Measurements from ENCODE around the gene ZNF263. TPM values are rescaled to one million over a fixed set of nuclear protein-coding genes. Genes with fewer than 3 reads are reported as not detected.

ZNF263 gene
- polyA plus RNA-seq, 4 donors: 11.0 to 45.3 (median 14.2) TPM

DNA sequence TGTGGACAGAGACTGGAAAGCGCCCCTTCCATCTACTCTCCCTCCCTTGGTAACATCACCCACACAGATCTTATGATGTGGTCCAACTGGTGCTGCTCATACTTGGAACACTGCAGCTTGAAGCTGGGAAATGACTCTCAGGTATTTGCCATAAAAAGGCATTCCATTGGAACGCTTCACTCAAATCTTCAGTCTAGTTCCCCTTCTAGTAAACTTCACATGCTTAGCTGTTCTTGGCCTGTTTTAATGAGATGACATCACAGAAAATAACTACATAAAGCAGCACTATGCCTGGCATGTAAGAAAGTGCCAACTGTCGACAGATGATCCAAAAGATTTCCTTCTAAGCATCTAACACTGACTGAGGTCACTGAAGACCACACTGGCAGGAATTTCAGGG, 9.3 kb downstream of the ZNF263 start:
- no peak for FAIRE-seq
- Histone ChIP-seq H3K9me3 (ENCODE audit: control insufficient read depth in 2 of 2, insufficient read depth in 1 of 2, low read depth in 1 of 2, low read length in 1 of 2) (peaks cover 8 to 90% of the 10 kb centered on the region in 2 donors), H3K27me3 (ENCODE audit: control insufficient read depth in 3 of 3, insufficient read depth in 3 of 3, low read length in 3 of 3) (no peaks in the 10 kb centered on the region)

DNA sequence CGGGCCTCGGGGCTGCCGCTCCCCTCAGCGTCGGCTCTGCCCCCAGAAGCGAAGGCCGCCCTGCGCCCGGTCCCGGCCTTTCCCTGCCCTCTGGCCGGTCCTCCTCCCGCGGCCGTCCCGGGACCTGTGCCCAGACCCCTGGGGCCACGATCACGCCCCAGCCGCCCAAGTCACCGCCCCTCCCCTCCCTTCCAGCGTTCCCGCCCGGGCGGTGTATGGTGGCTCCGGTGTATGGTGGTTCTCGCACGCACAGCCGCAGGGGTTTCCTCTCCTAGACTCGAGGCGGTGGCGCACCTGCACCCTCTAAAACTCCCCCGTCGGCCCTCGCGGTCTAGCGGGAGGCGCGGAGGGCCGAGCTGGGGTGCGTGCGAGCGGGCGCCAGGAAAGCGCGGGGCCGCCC, 11.9 kb downstream of the ZNF263 start:
- no peak for FAIRE-seq
- Histone ChIP-seq H3K4me1 (ENCODE audit: control insufficient read depth in 3 of 3, insufficient read depth in 2 of 3, low read depth in 1 of 3, low read length in 2 of 3) (no peaks in the 10 kb centered on the region), H3K36me3 (ENCODE audit: control insufficient read depth in 3 of 3, insufficient read depth in 2 of 3, low read depth in 1 of 3, low read length in 3 of 3) (peaks cover 20 to 34% (median 20%) of the 10 kb centered on the region in 3 donors), H3K27ac (ENCODE audit: low read depth in 1 of 3, low read length in 2 of 3) (no peak overlapping the region), H3K27me3 (ENCODE audit: control insufficient read depth in 3 of 3, insufficient read depth in 3 of 3, low read length in 3 of 3) (no peaks in the 10 kb centered on the region), H3K9me3 (ENCODE audit: control insufficient read depth in 2 of 2, insufficient read depth in 1 of 2, low read depth in 1 of 2, low read length in 1 of 2) (peaks cover 4 to 77% of the 10 kb centered on the region in 2 donors), H3K4me3 (ENCODE audit: low read depth in 1 of 3, low read length in 3 of 3) (no peak overlapping the region)
- no peak for DNase-seq
- 43 to 71% (median 64%) methylated on average over 36 to 45 of the region's 45 CpGs for WGBS, 3 donors

More for the DNA sequence above, 9.3 kb downstream of the ZNF263 start:
- H3K4me3 ChIP-seq (ENCODE audit: low read depth in 1 of 3, low read length in 3 of 3): no peak overlapping the region
- H3K27ac ChIP-seq (ENCODE audit: low read depth in 1 of 3, low read length in 2 of 3): no peak overlapping the region
- H3K36me3 ChIP-seq (ENCODE audit: control insufficient read depth in 3 of 3, insufficient read depth in 2 of 3, low read depth in 1 of 3, low read length in 3 of 3): peaks cover 32 to 54% (median 39%) of the 10 kb centered on the region in 3 donors
- WGBS, 3 donors: 95 to 99% (median 98%) methylated on average over 3 of the region's 3 CpGs
- no peak for DNase-seq
- H3K4me1 ChIP-seq (ENCODE audit: control insufficient read depth in 3 of 3, insufficient read depth in 2 of 3, low read depth in 1 of 3, low read length in 2 of 3): no peaks in the 10 kb centered on the region

DNA sequence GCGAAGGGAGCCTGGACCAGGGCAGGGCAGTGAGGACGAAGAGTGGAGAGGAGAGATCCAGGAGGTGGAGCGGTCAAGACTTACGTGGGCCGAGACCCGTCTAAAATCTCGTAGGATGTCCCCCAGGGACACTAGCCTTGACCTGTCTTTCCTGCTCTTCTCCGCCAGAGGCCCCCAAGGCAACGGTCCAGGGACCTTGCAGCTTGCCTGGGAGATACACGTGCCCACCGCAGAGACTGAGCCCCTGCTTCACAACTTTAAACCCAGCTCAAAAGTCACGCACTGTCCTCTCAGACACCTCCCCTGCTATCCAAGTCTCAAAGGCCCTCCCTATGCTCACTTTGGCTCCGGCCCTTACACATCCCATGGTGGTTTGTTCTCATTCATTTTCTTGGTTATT, 12.5 kb downstream of the ZNF263 start:
- H3K4me3 ChIP-seq (ENCODE audit: low read depth in 1 of 3, low read length in 3 of 3): no peak overlapping the region
- WGBS, 3 donors: 74 to 89% (median 81%) methylated on average over 13 of the region's 13 CpGs
- FAIRE-seq: no peak

DNA sequence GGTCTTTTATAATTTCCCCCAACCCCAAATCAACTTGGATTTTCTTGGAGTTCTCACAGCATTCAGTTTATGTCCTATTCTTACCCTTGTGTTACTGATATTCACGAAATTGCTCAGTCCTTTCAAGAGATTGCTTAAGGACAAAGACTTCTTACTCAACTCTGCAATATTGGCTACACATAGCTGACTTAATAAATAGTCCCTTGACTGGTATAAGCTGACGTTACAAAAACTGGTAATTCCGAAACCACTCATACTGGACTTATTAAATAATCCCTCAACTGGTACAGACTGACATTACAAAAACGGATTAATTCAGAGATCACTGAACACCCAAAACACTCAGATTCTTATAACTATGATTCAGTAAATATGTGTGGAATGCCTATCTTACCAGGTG, 21.1 kb downstream of the ZNF263 start:
- H3K36me3 ChIP-seq (ENCODE audit: control insufficient read depth in 3 of 3, insufficient read depth in 2 of 3, low read depth in 1 of 3, low read length in 3 of 3): peaks cover 0 to 23% (median 13%) of the 10 kb centered on the region in 3 donors
- no peak for DNase-seq
- H3K4me1 ChIP-seq (ENCODE audit: control insufficient read depth in 3 of 3, insufficient read depth in 2 of 3, low read depth in 1 of 3, low read length in 2 of 3): peaks cover 0 to 5% (median 0%) of the 10 kb centered on the region in 3 donors
- 75 to 83% (median 80%) methylated on average over 4 of the region's 4 CpGs for WGBS, 3 donors
- no peak overlapping the region for H3K27ac ChIP-seq (ENCODE audit: low read depth in 1 of 3, low read length in 2 of 3)
- H3K9me3 ChIP-seq (ENCODE audit: control insufficient read depth in 2 of 2, insufficient read depth in 1 of 2, low read depth in 1 of 2, low read length in 1 of 2): peaks cover 3 to 71% of the 10 kb centered on the region in 2 donors
- H3K27me3 ChIP-seq (ENCODE audit: control insufficient read depth in 3 of 3, insufficient read depth in 3 of 3, low read length in 3 of 3): no peaks in the 10 kb centered on the region
- peak overlapping the region in 2 of 3 donors; percentile 62 to 89 for H3K4me3 ChIP-seq (ENCODE audit: low read depth in 1 of 3, low read length in 3 of 3)
- FAIRE-seq: no peak

More for the DNA sequence above, 12.5 kb downstream of the ZNF263 start:
- Histone ChIP-seq H3K27me3 (ENCODE audit: control insufficient read depth in 3 of 3, insufficient read depth in 3 of 3, low read length in 3 of 3) (no peaks in the 10 kb centered on the region), H3K36me3 (ENCODE audit: control insufficient read depth in 3 of 3, insufficient read depth in 2 of 3, low read depth in 1 of 3, low read length in 3 of 3) (peaks cover 14 to 29% (median 14%) of the 10 kb centered on the region in 3 donors), H3K9me3 (ENCODE audit: control insufficient read depth in 2 of 2, insufficient read depth in 1 of 2, low read depth in 1 of 2, low read length in 1 of 2) (peaks cover 3 to 75% of the 10 kb centered on the region in 2 donors), H3K4me1 (ENCODE audit: control insufficient read depth in 3 of 3, insufficient read depth in 2 of 3, low read depth in 1 of 3, low read length in 2 of 3) (no peaks in the 10 kb centered on the region), H3K27ac (ENCODE audit: low read depth in 1 of 3, low read length in 2 of 3) (no peak overlapping the region)
- no peak for DNase-seq

DNA sequence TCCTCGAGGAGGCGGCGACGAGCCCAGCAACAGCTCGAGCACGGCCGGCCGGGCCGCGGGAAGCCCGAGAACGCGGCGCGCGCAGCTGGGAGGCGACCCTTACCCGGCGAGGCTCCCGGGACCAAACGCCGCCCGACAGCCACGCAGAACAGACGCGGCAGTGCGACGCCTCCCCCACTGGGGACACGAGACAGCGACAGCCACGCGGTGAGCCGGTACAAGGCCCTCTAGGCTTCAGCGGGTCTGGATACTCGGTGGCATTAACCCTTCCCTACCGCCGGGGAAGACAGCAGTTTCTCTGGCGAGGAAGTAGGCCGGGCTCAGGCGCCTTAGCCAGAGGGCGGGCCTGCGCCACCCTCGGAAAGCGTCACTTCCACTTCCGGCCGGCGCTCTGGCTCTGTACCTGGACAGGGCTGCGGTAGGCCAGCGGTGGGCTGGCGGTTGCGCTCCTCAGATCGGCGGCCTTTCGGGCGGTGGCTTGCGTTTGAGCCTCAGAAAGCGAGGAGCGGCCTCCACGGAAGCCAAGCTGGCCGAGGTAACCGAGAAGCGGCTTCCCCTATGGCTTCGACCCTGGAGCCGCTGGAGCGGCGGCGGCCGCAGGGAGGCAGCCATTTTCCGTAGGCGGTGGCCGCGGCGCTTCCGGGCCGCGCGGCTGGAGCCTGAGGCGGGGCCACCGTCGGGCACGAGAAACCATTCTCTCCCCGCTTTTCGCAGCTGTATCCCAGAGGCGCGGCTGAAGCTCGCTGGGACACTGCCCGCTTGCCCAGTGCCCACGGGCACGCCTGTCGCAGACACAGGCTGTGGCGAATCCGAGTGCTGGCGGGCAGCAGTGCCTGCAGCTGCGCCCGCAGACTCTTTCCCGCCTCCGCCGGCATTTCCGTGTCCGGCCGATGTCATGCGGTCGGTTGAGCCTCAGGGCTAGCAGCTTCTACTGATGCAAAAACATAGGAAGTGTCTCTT, 22.1 kb downstream of the ZNF263 start, which contains the start of the genes TIGD7 and ZNF75A:
Gene TIGD7 (minus strand): TSS at position 322 of the 960 bp plus-strand sequence. CDS start 4,816 bp downstream, outside the sequence.
Gene ZNF75A (plus strand): TSS at position 389 of the 960 bp plus-strand sequence. CDS start 2,932 bp downstream, outside the sequence.
- peak within 1 kb of the TSS; percentile 62 to 89 (median 80) for H3K4me3 ChIP-seq (ENCODE audit: low read depth in 1 of 3, low read length in 3 of 3)
- peaks cover 0 to 5% (median 0%) of the 10 kb centered on the region in 3 donors for H3K4me1 ChIP-seq (ENCODE audit: control insufficient read depth in 3 of 3, insufficient read depth in 2 of 3, low read depth in 1 of 3, low read length in 2 of 3)
- no peaks in the 10 kb centered on the region for H3K27me3 ChIP-seq (ENCODE audit: control insufficient read depth in 3 of 3, insufficient read depth in 3 of 3, low read length in 3 of 3)
- FAIRE-seq: no peak
- H3K27ac ChIP-seq (ENCODE audit: low read depth in 1 of 3, low read length in 2 of 3): peak within 1 kb of the TSS; percentile 74 to 96 (median 96)
- H3K9me3 ChIP-seq (ENCODE audit: control insufficient read depth in 2 of 2, insufficient read depth in 1 of 2, low read depth in 1 of 2, low read length in 1 of 2): peaks cover 3 to 73% of the 10 kb centered on the region in 2 donors
- WGBS, 3 donors: 2 to 5% (median 4%) methylated on average over 74 to 103 of the region's 103 CpGs
- DNase-seq: peak; percentile 90 to 98
- H3K36me3 ChIP-seq (ENCODE audit: control insufficient read depth in 3 of 3, insufficient read depth in 2 of 3, low read depth in 1 of 3, low read length in 3 of 3): peaks cover 0 to 30% (median 13%) of the 10 kb centered on the region in 3 donors

DNA sequence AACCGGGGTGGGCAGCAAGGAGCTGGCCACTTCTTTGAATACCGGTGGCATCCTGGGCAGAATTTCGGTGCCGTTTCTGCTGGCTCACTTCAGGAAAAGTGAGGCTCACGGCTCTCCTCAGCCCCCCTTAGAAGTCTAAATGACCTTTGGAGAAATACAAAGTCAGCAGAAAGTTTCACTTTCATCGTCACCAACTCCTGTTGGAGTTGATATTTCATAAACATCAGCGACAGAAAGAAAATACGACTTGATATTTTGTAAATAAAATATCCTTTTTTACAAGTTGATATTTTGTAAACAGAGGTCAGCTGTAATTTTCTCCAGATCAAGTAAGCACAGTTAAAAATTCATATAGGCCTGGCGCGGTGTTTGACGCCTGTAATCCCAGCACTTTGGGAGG, 22.8 kb downstream of the ZNF263 start:
- peak overlapping the region in 2 of 3 donors; percentile 96 for H3K27ac ChIP-seq (ENCODE audit: low read depth in 1 of 3, low read length in 2 of 3)
- DNase-seq (no peak), FAIRE-seq (no peak)
- H3K4me1 ChIP-seq (ENCODE audit: control insufficient read depth in 3 of 3, insufficient read depth in 2 of 3, low read depth in 1 of 3, low read length in 2 of 3): peaks cover 0 to 5% (median 0%) of the 10 kb centered on the region in 3 donors
- H3K27me3 ChIP-seq (ENCODE audit: control insufficient read depth in 3 of 3, insufficient read depth in 3 of 3, low read length in 3 of 3): no peaks in the 10 kb centered on the region
- H3K36me3 ChIP-seq (ENCODE audit: control insufficient read depth in 3 of 3, insufficient read depth in 2 of 3, low read depth in 1 of 3, low read length in 3 of 3): peaks cover 0 to 30% (median 13%) of the 10 kb centered on the region in 3 donors
- peak overlapping the region; percentile 62 to 89 (median 80) for H3K4me3 ChIP-seq (ENCODE audit: low read depth in 1 of 3, low read length in 3 of 3)
- WGBS, 3 donors: 62 to 73% (median 70%) methylated on average over 11 of the region's 11 CpGs
- peaks cover 5 to 73% of the 10 kb centered on the region in 2 donors for H3K9me3 ChIP-seq (ENCODE audit: control insufficient read depth in 2 of 2, insufficient read depth in 1 of 2, low read depth in 1 of 2, low read length in 1 of 2)

DNA sequence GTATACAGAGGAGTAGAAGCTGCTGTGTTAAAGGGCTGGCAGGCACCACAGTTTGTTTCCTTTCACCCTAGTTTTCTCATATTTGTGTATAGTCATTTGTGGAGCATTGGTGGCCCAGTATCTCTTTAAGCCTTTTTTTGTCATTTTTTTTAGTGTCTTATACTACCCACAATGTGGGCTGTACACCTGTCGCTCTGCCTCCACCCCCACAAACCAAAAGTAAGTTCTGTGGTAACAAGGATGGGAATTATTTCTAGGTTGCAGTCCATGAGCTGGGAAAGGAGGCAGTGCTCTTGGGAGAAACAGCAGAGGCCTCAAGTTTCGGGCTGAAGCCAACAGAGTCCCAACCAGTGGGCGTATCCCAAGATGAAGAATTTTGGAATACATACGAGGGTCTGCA, 28.2 kb downstream of the ZNF263 start:
- DNase-seq: no peak
- H3K9me3 ChIP-seq (ENCODE audit: control insufficient read depth in 2 of 2, insufficient read depth in 1 of 2, low read depth in 1 of 2, low read length in 1 of 2): peaks cover 5 to 94% of the 10 kb centered on the region in 2 donors
- no peaks in the 10 kb centered on the region for H3K27me3 ChIP-seq (ENCODE audit: control insufficient read depth in 3 of 3, insufficient read depth in 3 of 3, low read length in 3 of 3)
- 93 to 100% (median 93%) methylated on average over 4 of the region's 4 CpGs for WGBS, 3 donors
- H3K4me1 ChIP-seq (ENCODE audit: control insufficient read depth in 3 of 3, insufficient read depth in 2 of 3, low read depth in 1 of 3, low read length in 2 of 3): no peaks in the 10 kb centered on the region
- H3K36me3 ChIP-seq (ENCODE audit: control insufficient read depth in 3 of 3, insufficient read depth in 2 of 3, low read depth in 1 of 3, low read length in 3 of 3): peaks cover 13 to 41% (median 25%) of the 10 kb centered on the region in 3 donors
- no peak for FAIRE-seq
- no peak overlapping the region for H3K27ac ChIP-seq (ENCODE audit: low read depth in 1 of 3, low read length in 2 of 3)
- no peak overlapping the region for H3K4me3 ChIP-seq (ENCODE audit: low read depth in 1 of 3, low read length in 3 of 3)

DNA sequence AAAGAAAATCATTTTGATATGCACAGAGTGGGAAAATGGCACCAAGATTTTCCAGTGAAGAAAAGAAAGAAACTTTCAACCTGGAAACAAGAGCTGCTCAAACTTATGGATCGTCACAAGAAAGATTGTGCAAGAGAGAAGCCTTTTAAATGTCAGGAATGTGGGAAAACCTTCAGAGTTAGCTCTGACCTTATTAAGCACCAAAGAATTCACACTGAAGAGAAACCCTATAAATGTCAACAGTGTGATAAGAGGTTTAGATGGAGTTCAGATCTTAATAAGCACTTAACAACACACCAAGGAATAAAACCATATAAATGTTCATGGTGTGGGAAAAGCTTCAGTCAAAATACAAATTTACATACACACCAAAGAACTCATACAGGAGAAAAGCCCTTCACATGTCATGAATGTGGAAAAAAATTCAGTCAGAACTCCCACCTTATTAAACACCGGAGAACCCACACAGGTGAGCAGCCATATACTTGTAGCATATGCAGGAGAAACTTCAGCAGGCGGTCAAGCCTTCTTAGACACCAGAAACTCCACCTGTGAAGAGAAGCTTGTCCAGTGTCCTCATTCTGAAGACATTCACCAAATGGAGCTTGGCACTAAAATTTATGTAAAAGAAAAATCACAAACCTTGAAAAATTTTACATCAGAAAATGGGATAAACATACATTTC, 34.2 kb downstream of the ZNF263 start:
- WGBS, 3 donors: 93 to 96% (median 95%) methylated on average over 3 of the region's 3 CpGs
- DNase-seq: no peak

More for the DNA sequence above, 34.2 kb downstream of the ZNF263 start:
- Histone ChIP-seq H3K9me3 (ENCODE audit: control insufficient read depth in 2 of 2, insufficient read depth in 1 of 2, low read depth in 1 of 2, low read length in 1 of 2) (peaks cover 6 to 88% of the 10 kb centered on the region in 2 donors), H3K4me3 (ENCODE audit: low read depth in 1 of 3, low read length in 3 of 3) (no peak overlapping the region), H3K4me1 (ENCODE audit: control insufficient read depth in 3 of 3, insufficient read depth in 2 of 3, low read depth in 1 of 3, low read length in 2 of 3) (no peaks in the 10 kb centered on the region), H3K36me3 (ENCODE audit: control insufficient read depth in 3 of 3, insufficient read depth in 2 of 3, low read depth in 1 of 3, low read length in 3 of 3) (peaks cover 11 to 27% (median 21%) of the 10 kb centered on the region in 3 donors), H3K27ac (ENCODE audit: low read depth in 1 of 3, low read length in 2 of 3) (no peak overlapping the region), H3K27me3 (ENCODE audit: control insufficient read depth in 3 of 3, insufficient read depth in 3 of 3, low read length in 3 of 3) (no peaks in the 10 kb centered on the region)
- no peak for FAIRE-seq
